HEK293 (cell line): Measurements from ENCODE around the gene ICAM3.
A peak's percentile ranks its signal among the peaks of the same experiment; 100 is the strongest.

Experiments used
- CTCF ChIA-PET: fragments of 350-600 bp; formaldehyde crosslinking; extraction: SDS; loops from one replicate; lab custom pipeline; 2021; ENCODE audit warnings: antibody characterized with exemption; lab: Yijun Ruan, JAX
- POLR2A ChIA-PET: fragments of 300-600 bp; formaldehyde crosslinking; extraction: SDS; loops from one replicate; lab custom pipeline; 2020; ENCODE audit warnings: antibody characterized with exemption, inconsistent platforms; lab: Yijun Ruan, JAX
- H3K27ac ChIP-seq: fragments of 200-500 bp; sonication (Bioruptor generic); 2 replicates; pipeline ENCODE4 v1.5.1; 2014; ENCODE audit warnings: low read depth, low read length, control low read depth, inconsistent platforms; ENCODE audit errors: extremely low read depth
- H3K36me3 ChIP-seq, 2 experiments: fragments of 200-500 bp in 1 of 2; sonication (Bioruptor generic) in 1 of 2; 1 replicate in 1 of 2; 2 replicates in 1 of 2; pipeline ENCODE4 v1.5.1; 2014 to 2017; ENCODE audit warnings: inconsistent platforms in 2 of 2, low read length in 2 of 2; ENCODE audit not compliant: control insufficient read depth in 2 of 2, insufficient read depth in 1 of 2
- H3K4me1 ChIP-seq: fragments of 200-500 bp; sonication (Bioruptor generic); 2 replicates; pipeline ENCODE4 v1.5.1; 2014; ENCODE audit warnings: mild to moderate bottlenecking, low read length, inconsistent platforms; ENCODE audit not compliant: control insufficient read depth, insufficient read depth
- H3K4me3 ChIP-seq: 2 replicates; pipeline ENCODE4 v1.5.1; 2011; ENCODE audit warnings: low read depth, mild to moderate bottlenecking, control low read depth, low read length, moderate library complexity
- H3K9me3 ChIP-seq: fragments of 200-500 bp; sonication (Bioruptor generic); 2 replicates; pipeline ENCODE4 v1.5.1; 2014; ENCODE audit warnings: low read depth, low read length, inconsistent platforms; ENCODE audit not compliant: control insufficient read depth, insufficient read depth
- BCL11A ChIP-seq: fragments of 450-650 bp; formaldehyde crosslinking; IDR thresholded peaks from 2 replicates; pipeline ENCODE4 v1.5.1; 2016; ENCODE audit warnings: low read depth, missing biosample characterization, missing genetic modification characterization
- EGR2 ChIP-seq: fragments of 450-650 bp; formaldehyde crosslinking; IDR thresholded peaks from 2 replicates; pipeline ENCODE4 v1.5.1; 2016; ENCODE audit warnings: low read depth, missing biosample characterization, missing genetic modification characterization
- GLIS2 ChIP-seq: fragments of 450-650 bp; formaldehyde crosslinking; IDR thresholded peaks from 2 replicates; pipeline ENCODE4 v1.5.1; 2016; ENCODE audit warnings: missing biosample characterization, missing genetic modification characterization
- HOXC10 ChIP-seq: sonication (generic); formaldehyde crosslinking; IDR thresholded peaks from 2 replicates; pipeline ENCODE4 v1.8.1; 2023; ENCODE audit warnings: mild to moderate bottlenecking, missing genetic modification reagents
- KLF1 ChIP-seq: fragments of 450-650 bp; formaldehyde crosslinking; IDR thresholded peaks from 2 replicates; pipeline ENCODE4 v1.5.1; 2016; ENCODE audit warnings: missing biosample characterization, missing genetic modification characterization
- KLF16 ChIP-seq: fragments of 450-650 bp; formaldehyde crosslinking; IDR thresholded peaks from 2 replicates; pipeline ENCODE4 v1.5.1; 2017; ENCODE audit warnings: missing biosample characterization, missing genetic modification characterization
- KLF8 ChIP-seq: fragments of 450-650 bp; formaldehyde crosslinking; IDR thresholded peaks from 2 replicates; pipeline ENCODE4 v1.5.1; 2016; ENCODE audit warnings: missing biosample characterization, missing genetic modification characterization
- MEIS1 ChIP-seq: sonication (generic); formaldehyde crosslinking; IDR thresholded peaks from 2 replicates; pipeline ENCODE4 v1.8.1; 2022; ENCODE audit warnings: missing genetic modification reagents, mild to moderate bottlenecking, borderline replicate concordance
- SCRT2 ChIP-seq: fragments of 450-650 bp; formaldehyde crosslinking; IDR thresholded peaks from 2 replicates; pipeline ENCODE4 v1.5.1; 2016; ENCODE audit warnings: missing biosample characterization, missing genetic modification characterization
- SETDB1 ChIP-seq: IDR thresholded peaks from one replicate; pipeline ENCODE4 v1.6.1; 2017; ENCODE audit warnings: mild to moderate bottlenecking, low read length, moderate library complexity, mixed read lengths; ENCODE audit not compliant: insufficient read length
- ZBTB20 ChIP-seq: fragments of 450-650 bp; formaldehyde crosslinking; IDR thresholded peaks from 2 replicates; pipeline ENCODE4 v1.5.1; 2016; ENCODE audit warnings: missing biosample characterization, missing genetic modification characterization
- ZBTB7A ChIP-seq: fragments of 450-650 bp; formaldehyde crosslinking; IDR thresholded peaks from 2 replicates; pipeline ENCODE4 v1.5.1; 2016; ENCODE audit warnings: low read depth, missing biosample characterization, missing genetic modification characterization
- ZBTB8A ChIP-seq: fragments of 450-650 bp; formaldehyde crosslinking; IDR thresholded peaks from 2 replicates; pipeline ENCODE4 v1.5.1; 2016; ENCODE audit warnings: missing biosample characterization, missing genetic modification characterization
- ZEB2 ChIP-seq: fragments of 450-650 bp; formaldehyde crosslinking; IDR thresholded peaks from 2 replicates; pipeline ENCODE4 v1.5.1; 2016; ENCODE audit warnings: missing biosample characterization, missing genetic modification characterization
- ZNF114 ChIP-seq: fragments of 450-650 bp; formaldehyde crosslinking; IDR thresholded peaks from 2 replicates; pipeline ENCODE4 v1.5.0; 2017; ENCODE audit warnings: missing biosample characterization, missing genetic modification characterization
- ZNF121 ChIP-seq: fragments of 450-650 bp; formaldehyde crosslinking; IDR thresholded peaks from 2 replicates; pipeline ENCODE4 v1.5.1; 2016; ENCODE audit warnings: missing biosample characterization, missing genetic modification characterization
- ZNF140 ChIP-seq: fragments of 450-650 bp; formaldehyde crosslinking; IDR thresholded peaks from 2 replicates; pipeline ENCODE4 v1.5.1; 2016; ENCODE audit warnings: missing biosample characterization, missing genetic modification characterization
- ZNF2 ChIP-seq: fragments of 450-650 bp; formaldehyde crosslinking; IDR thresholded peaks from 2 replicates; pipeline ENCODE4 v1.5.1; 2016; ENCODE audit warnings: missing biosample characterization, missing genetic modification characterization
- ZNF324 ChIP-seq: fragments of 450-650 bp; formaldehyde crosslinking; IDR thresholded peaks from 2 replicates; pipeline ENCODE4 v1.5.1; 2016; ENCODE audit warnings: missing biosample characterization, missing genetic modification characterization
- ZNF354C ChIP-seq: fragments of 450-650 bp; formaldehyde crosslinking; IDR thresholded peaks from 2 replicates; pipeline ENCODE4 v1.5.1; 2016; ENCODE audit warnings: missing biosample characterization, missing genetic modification characterization, low read depth, borderline replicate concordance
- ZNF404 ChIP-seq: fragments of 450-650 bp; formaldehyde crosslinking; IDR thresholded peaks from 2 replicates; pipeline ENCODE4 v1.5.1; 2017; ENCODE audit warnings: missing biosample characterization, missing genetic modification characterization
- ZNF426 ChIP-seq: fragments of 450-650 bp; formaldehyde crosslinking; IDR thresholded peaks from 2 replicates; pipeline ENCODE4 v1.5.1; 2017; ENCODE audit warnings: missing biosample characterization, missing genetic modification characterization, mild to moderate bottlenecking, inconsistent platforms, moderate library complexity
- ZNF510 ChIP-seq: fragments of 450-650 bp; formaldehyde crosslinking; IDR thresholded peaks from 2 replicates; pipeline ENCODE4 v1.5.1; 2018; ENCODE audit warnings: mild to moderate bottlenecking, missing genetic modification characterization, missing biosample characterization; ENCODE audit not compliant: insufficient replicate concordance
- ZNF514 ChIP-seq: fragments of 450-650 bp; formaldehyde crosslinking; IDR thresholded peaks from 2 replicates; pipeline ENCODE4 v1.5.1; 2016; ENCODE audit warnings: missing biosample characterization, missing genetic modification characterization
- ZNF529 ChIP-seq: fragments of 450-650 bp; formaldehyde crosslinking; IDR thresholded peaks from 2 replicates; pipeline ENCODE4 v1.5.1; 2017; ENCODE audit warnings: missing genetic modification characterization, missing biosample characterization; ENCODE audit not compliant: insufficient replicate concordance
- ZNF530 ChIP-seq: fragments of 450-650 bp; formaldehyde crosslinking; IDR thresholded peaks from 2 replicates; pipeline ENCODE4 v1.5.1; 2016; ENCODE audit warnings: low read depth, missing biosample characterization, missing genetic modification characterization
- ZNF555 ChIP-seq: fragments of 450-650 bp; formaldehyde crosslinking; conservative IDR thresholded peaks from 2 replicates; pipeline ENCODE4 v1.5.1; 2017; ENCODE audit warnings: missing biosample characterization, mild to moderate bottlenecking, missing genetic modification characterization, inconsistent platforms
- ZNF610 ChIP-seq: fragments of 450-650 bp; formaldehyde crosslinking; IDR thresholded peaks from 2 replicates; pipeline ENCODE4 v1.5.1; 2016; ENCODE audit warnings: missing biosample characterization, missing genetic modification characterization, borderline replicate concordance
- ZNF658 ChIP-seq: fragments of 450-650 bp; formaldehyde crosslinking; IDR thresholded peaks from 2 replicates; pipeline ENCODE4; 2016; ENCODE audit warnings: missing biosample characterization, missing genetic modification characterization
- ZNF677 ChIP-seq: fragments of 450-650 bp; IDR thresholded peaks from 2 replicates; pipeline ENCODE4 v1.5.0; 2018; ENCODE audit warnings: missing biosample characterization, mild to moderate bottlenecking, missing genetic modification characterization, moderate library complexity
- ZNF777 ChIP-seq: fragments of 450-650 bp; formaldehyde crosslinking; IDR thresholded peaks from 2 replicates; pipeline ENCODE4 v1.5.1; 2017; ENCODE audit warnings: missing biosample characterization, missing genetic modification characterization, borderline replicate concordance
- TF ChIP-seq, protein P1 (sequence below): fragments of 450-650 bp; formaldehyde crosslinking; IDR thresholded peaks from 2 replicates; pipeline ENCODE4 v1.5.1; 2016; ENCODE audit warnings: missing biosample characterization, missing genetic modification characterization
- TF ChIP-seq, protein P2 (sequence below): fragments of 450-650 bp; formaldehyde crosslinking; conservative IDR thresholded peaks from 2 replicates; pipeline ENCODE4 v1.5.1; 2016; ENCODE audit warnings: low read depth, missing biosample characterization, missing genetic modification characterization
- TF ChIP-seq, protein P3 (sequence below): fragments of 450-650 bp; formaldehyde crosslinking; IDR thresholded peaks from 2 replicates; pipeline ENCODE4 v1.5.1; 2016; ENCODE audit warnings: missing biosample characterization, missing genetic modification characterization

Gene ICAM3

DNA sequence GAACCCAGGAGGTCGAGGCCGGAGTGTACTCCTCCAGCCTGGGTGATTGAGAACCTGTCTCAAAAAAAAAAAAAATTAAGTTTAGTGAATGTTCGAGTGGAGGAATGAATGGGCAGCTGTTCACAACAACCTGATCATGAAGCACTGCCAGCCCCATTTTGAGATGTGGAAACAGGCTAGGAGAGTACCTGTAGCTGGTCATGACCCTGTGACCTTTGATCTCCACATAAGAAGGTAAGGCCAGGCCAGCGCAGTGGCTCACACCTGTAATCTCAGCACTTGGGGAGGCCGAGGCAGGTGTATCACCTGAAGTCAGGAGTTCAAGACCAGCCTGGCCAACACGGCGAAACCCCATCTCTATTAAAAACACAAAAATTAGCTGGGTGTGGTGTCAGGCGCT lies 13.7 kb downstream of the ICAM3 start:
- Histone ChIP-seq H3K27ac (no peak overlapping the region), H3K36me3 (peaks cover 43 to 98% of the 10 kb centered on the region in 2 experiments; a peak in 2 of 3 replicates)
- POLR2A ChIA-PET = interaction anchor here (1.0 to 3.6 kb wide), 3 partner anchors 8 to 55 kb away, joined by 3 to 17 read pairs (median 6); partner anchors contain the start of genes ICAM5, RAVER1 and TYK2

DNA sequence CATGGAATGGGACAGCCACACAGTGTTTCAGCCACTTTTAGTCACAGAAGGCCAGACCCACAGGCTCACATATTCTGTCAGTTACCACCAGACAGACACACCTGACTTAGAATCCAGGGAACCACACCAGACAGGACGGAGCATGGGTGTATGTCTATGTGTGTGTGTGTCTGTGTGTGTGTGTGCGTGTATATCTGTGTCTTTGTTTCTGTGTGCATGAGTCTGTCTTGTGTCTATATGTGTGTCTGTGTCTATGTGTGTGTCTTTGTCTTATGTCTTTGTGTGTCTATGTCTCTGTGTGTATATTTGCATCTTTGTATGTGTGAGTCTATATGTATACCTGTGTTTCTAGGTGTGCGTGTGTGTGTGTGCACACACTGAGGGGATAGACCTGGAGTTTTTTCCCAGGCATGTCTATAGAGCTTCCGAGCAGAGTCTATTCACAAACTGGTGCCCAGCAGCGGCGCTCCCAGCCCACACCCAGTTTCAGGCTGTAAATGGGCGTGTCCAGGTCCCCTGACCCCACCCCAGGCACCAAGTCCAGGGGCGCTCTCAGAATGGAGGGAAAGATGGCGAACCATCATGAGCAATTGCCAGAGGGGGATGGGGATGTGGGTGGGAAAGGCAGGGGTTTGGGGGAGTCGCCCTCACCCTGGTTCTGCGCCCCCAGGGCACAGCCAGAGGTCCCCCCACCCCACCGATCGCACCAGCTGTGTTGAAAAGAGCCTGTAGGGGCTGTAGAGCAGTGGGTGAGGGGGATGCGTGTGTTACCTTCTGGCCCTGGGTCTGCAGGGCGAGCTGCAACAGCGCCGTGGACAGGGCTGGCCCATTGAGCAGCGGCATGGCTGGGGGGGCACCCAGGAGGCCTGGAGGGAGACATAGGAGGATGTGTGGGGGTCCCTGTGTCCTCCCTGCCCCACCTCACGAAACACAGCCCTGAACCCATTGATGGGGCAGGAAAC lies 17.3 kb downstream of the ICAM3 start:
- POLR2A ChIA-PET = interaction anchor here (0.9 to 3.6 kb wide), 3 partner anchors 9 to 11 kb away, joined by 3 to 17 read pairs (median 5); partner anchors contain the start of gene RAVER1
- CTCF ChIA-PET = no interaction called here
- H3K27ac ChIP-seq = no peak overlapping the region
- H3K9me3 ChIP-seq = no peaks in the 10 kb centered on the region
- H3K36me3 ChIP-seq = peaks cover 44 to 94% of the 10 kb centered on the region in 2 experiments; a peak in 2 of 3 replicates
- H3K4me3 ChIP-seq = no peak overlapping the region
- H3K4me1 ChIP-seq = no peaks in the 10 kb centered on the region
- TF ChIP-seq ZNF555 (tag by site-specific recombination) (no peak), KLF8 (tag by site-specific recombination) (peak; percentile 56; the same call in 1 of the 2 replicates), KLF16 (tag by site-specific recombination) (no peak), HOXC10 (CRISPR knock-in tag) (no peak), ZNF510 (tag by site-specific recombination) (no peak), ZNF114 (no peak), KLF1 (tag by site-specific recombination) (peak; percentile 66; the same call in 1 of the 2 replicates), ZNF404 (tag by site-specific recombination) (no peak), SETDB1 (no peak), ZEB2 (tag by site-specific recombination) (no peak), GLIS2 (tag by site-specific recombination) (peak; percentile 41), ZBTB7A (tag by site-specific recombination) (no peak; the same call in 1 of the 2 replicates), MEIS1 (CRISPR knock-in tag) (no peak), ZNF610 (tag by site-specific recombination) (no peak), ZBTB8A (tag by site-specific recombination) (peak; percentile 64)
- TF ChIP-seq, protein P1, sequence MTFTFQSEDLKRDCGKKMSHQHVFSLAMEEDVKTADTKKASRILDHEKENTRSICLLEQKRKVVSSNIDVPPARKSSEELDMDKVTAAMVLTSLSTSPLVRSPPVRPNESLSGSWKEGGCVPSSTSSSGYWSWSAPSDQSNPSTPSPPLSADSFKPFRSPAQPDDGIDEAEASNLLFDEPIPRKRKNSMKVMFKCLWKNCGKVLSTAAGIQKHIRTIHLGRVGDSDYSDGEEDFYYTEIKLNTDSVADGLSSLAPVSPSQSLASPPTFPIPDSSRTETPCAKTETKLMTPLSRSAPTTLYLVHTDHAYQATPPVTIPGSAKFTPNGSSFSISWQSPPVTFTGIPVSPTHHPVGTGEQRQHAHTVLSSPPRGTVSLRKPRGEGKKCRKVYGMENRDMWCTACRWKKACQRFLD (tag by site-specific recombination) = no peak

More for the DNA sequence above, 13.7 kb downstream of the ICAM3 start:
- TF ChIP-seq ZNF426 = no peak
- TF ChIP-seq ZNF510 (tag by site-specific recombination) = no peak
- no peak for TF ChIP-seq BCL11A (tag by site-specific recombination)
- no peak for TF ChIP-seq ZNF121 (tag by site-specific recombination)
- TF ChIP-seq, protein P2, sequence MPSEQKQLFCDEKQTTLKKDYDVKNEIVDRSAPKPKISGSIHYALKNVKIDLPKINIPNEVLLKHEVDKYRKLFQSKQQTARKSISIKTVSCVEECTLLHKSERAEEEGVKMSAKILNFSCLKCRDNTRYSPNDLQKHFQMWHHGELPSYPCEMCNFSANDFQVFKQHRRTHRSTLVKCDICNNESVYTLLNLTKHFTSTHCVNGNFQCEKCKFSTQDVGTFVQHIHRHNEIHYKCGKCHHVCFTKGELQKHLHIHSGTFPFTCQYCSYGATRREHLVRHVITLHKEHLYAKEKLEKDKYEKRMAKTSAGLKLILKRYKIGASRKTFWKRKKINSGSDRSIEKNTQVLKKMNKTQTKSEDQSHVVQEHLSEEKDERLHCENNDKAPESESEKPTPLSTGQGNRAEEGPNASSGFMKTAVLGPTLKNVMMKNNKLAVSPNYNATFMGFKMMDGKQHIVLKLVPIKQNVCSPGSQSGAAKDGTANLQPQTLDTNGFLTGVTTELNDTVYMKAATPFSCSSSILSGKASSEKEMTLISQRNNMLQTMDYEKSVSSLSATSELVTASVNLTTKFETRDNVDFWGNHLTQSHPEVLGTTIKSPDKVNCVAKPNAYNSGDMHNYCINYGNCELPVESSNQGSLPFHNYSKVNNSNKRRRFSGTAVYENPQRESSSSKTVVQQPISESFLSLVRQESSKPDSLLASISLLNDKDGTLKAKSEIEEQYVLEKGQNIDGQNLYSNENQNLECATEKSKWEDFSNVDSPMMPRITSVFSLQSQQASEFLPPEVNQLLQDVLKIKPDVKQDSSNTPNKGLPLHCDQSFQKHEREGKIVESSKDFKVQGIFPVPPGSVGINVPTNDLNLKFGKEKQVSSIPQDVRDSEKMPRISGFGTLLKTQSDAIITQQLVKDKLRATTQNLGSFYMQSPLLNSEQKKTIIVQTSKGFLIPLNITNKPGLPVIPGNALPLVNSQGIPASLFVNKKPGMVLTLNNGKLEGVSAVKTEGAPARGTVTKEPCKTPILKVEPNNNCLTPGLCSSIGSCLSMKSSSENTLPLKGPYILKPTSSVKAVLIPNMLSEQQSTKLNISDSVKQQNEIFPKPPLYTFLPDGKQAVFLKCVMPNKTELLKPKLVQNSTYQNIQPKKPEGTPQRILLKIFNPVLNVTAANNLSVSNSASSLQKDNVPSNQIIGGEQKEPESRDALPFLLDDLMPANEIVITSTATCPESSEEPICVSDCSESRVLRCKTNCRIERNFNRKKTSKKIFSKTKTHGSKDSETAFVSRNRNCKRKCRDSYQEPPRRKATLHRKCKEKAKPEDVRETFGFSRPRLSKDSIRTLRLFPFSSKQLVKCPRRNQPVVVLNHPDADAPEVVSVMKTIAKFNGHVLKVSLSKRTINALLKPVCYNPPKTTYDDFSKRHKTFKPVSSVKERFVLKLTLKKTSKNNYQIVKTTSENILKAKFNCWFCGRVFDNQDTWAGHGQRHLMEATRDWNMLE (tag by site-specific recombination) = no peak
- no peak for TF ChIP-seq ZNF2 (tag by site-specific recombination)
- TF ChIP-seq ZNF140 (tag by site-specific recombination) = no peak
- no peak for TF ChIP-seq ZNF777
- no peak for TF ChIP-seq ZNF658 (tag by site-specific recombination)
- TF ChIP-seq ZNF354C (tag by site-specific recombination) = no peak
- no peak for TF ChIP-seq ZNF677 (tag by site-specific recombination)
- TF ChIP-seq, protein P3, sequence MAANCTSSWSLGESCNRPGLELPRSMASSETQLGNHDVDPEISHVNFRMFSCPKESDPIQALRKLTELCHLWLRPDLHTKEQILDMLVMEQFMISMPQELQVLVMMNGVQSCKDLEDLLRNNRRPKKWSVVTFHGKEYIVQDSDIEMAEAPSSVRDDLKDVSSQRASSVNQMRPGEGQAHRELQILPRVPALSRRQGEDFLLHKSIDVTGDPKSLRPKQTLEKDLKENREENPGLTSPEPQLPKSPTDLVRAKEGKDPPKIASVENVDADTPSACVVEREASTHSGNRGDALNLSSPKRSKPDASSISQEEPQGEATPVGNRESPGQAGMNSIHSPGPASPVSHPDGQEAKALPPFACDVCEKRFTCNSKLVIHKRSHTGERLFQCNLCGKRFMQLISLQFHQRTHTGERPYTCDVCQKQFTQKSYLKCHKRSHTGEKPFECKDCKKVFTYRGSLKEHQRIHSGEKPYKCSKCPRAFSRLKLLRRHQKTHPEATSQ (tag by site-specific recombination) = no peak
- no peak for TF ChIP-seq ZNF324 (tag by site-specific recombination)
- no peak for TF ChIP-seq SCRT2 (tag by site-specific recombination)
- no peak for TF ChIP-seq EGR2
- TF ChIP-seq ZNF529 (tag by site-specific recombination) = no peak
- no peak for TF ChIP-seq ZBTB20
- TF ChIP-seq ZNF514 (tag by site-specific recombination) = no peak
- no peak for TF ChIP-seq ZNF530 (tag by site-specific recombination)
- CTCF ChIA-PET = interaction anchor here (0.7 to 1.0 kb wide), 2 partner anchors 10 to 115 kb away, joined by 4 read pairs; no protein-coding TSS in a partner anchor
- Histone ChIP-seq H3K4me3 (no peak overlapping the region), H3K4me1 (no peaks in the 10 kb centered on the region), H3K9me3 (no peaks in the 10 kb centered on the region)
